Left lung (tissue), 10 donors: ENCODE data around the gene RMI2. TPM values are rescaled to one million over a fixed set of nuclear protein-coding genes. Genes with fewer than 3 reads are reported as not detected.

Experiments used
- ATAC-seq: fragments of 200-7000 bp; cut with Tn5 transposase; one replicate; pipeline ENCODE4 v1.9.1; 2020; ENCODE audit warnings: moderate library complexity
- DNase-seq, 4 donors: peaks; one replicate each; pipeline ENCODE4 v3.0.0-alpha.2; 2013 to 2020
- H3K27ac ChIP-seq, 2 donors: fragments of 200-600 bp; sonication (generic) in 1 of 2; one replicate each; pipeline versions ENCODE4 v1.5.0 to v1.8.0; 2020 to 2021
- H3K27me3 ChIP-seq, 2 donors: fragments of 200-600 bp; sonication (generic) in 1 of 2; one replicate each; pipeline versions ENCODE4 v1.5.0 to v1.8.0; 2020 to 2021
- H3K36me3 ChIP-seq, 2 donors: fragments of 200-600 bp; sonication (generic) in 1 of 2; one replicate each; pipeline versions ENCODE4 v1.5.0 to v1.8.0; 2020 to 2021
- H3K4me1 ChIP-seq, 2 donors: fragments of 200-600 bp; one replicate each; pipeline ENCODE4 v1.8.0; 2021
- H3K4me3 ChIP-seq, 2 donors: fragments of 200-600 bp; sonication (generic) in 1 of 2; one replicate each; pipeline versions ENCODE4 v1.5.0 to v1.8.0; 2020 to 2021; ENCODE audit warnings: mild to moderate bottlenecking in 1 of 2
- H3K9me3 ChIP-seq, 2 donors: fragments of 200-600 bp; sonication (generic) in 1 of 2; one replicate each; pipeline versions ENCODE4 v1.5.0 to v1.8.0; 2020 to 2021
- intact Hi-C, 2 donors: fragments of 100-400 bp; cut with DNase I; formaldehyde crosslinking; loops; one replicate each; pipeline versions ENCODE4 v1.11.2 to v1.14.2; 2022
- polyA plus RNA-seq, 6 donors: library from polyadenylated mRNA; unstranded; fragments of 120-200 nt; gene quantifications; one replicate each; pipeline ENCODE4 v1.2.1, GENCODE V29; 2013; ENCODE audit not compliant: insufficient read length in 6 of 6
- total RNA-seq, 2 donors: library from RNA; stranded (reverse); fragmentation: NEBNext Ultra II Directional; extraction: Animal tissue kit (Norgen Biotek cat#: 25700); gene quantifications; one replicate each; pipeline ENCODE4 v1.2.1, GENCODE V29; 2021
- TF ChIP-seq, protein P1 (sequence below), 2 donors: fragments of 200-600 bp; sonication (generic) in 1 of 2; IDR thresholded peaks; one replicate each; pipeline versions ENCODE4 v1.5.0 to v1.8.0; 2021; ENCODE audit warnings: antibody characterized with exemption in 2 of 2
- donor health status: DM: no; HTN: yes; CAD: no.
- donor health status: DM: no; HTN: no; CAD: no.

The RMI2 gene
- total and polyA plus RNA-seq, 8 donors, result 9.6 to 34.5 (median 25.2) TPM

- intact Hi-C loops, result no loop called here
- H3K9me3 ChIP-seq, result no peaks in the 10 kb centered on the region
- ATAC-seq (no peak), DNase-seq (no peak)
- peaks cover 4 to 60% of the 10 kb centered on the region in 2 donors for H3K4me1 ChIP-seq
- peak overlapping the region in 1 of 2 donors; percentile 38 for H3K27ac ChIP-seq
- H3K36me3 ChIP-seq, result no peaks in the 10 kb centered on the region
- H3K27me3 ChIP-seq, result no peaks in the 10 kb centered on the region
- no peak overlapping the region for H3K4me3 ChIP-seq
- TF ChIP-seq, protein P1, sequence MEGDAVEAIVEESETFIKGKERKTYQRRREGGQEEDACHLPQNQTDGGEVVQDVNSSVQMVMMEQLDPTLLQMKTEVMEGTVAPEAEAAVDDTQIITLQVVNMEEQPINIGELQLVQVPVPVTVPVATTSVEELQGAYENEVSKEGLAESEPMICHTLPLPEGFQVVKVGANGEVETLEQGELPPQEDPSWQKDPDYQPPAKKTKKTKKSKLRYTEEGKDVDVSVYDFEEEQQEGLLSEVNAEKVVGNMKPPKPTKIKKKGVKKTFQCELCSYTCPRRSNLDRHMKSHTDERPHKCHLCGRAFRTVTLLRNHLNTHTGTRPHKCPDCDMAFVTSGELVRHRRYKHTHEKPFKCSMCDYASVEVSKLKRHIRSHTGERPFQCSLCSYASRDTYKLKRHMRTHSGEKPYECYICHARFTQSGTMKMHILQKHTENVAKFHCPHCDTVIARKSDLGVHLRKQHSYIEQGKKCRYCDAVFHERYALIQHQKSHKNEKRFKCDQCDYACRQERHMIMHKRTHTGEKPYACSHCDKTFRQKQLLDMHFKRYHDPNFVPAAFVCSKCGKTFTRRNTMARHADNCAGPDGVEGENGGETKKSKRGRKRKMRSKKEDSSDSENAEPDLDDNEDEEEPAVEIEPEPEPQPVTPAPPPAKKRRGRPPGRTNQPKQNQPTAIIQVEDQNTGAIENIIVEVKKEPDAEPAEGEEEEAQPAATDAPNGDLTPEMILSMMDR (IDR thresholded peaks at IDR 0.05), result no peak
Measured at GRCh38 chr16:11310634-11310977, 34.7 kb upstream of the RMI2 start.

DNA sequence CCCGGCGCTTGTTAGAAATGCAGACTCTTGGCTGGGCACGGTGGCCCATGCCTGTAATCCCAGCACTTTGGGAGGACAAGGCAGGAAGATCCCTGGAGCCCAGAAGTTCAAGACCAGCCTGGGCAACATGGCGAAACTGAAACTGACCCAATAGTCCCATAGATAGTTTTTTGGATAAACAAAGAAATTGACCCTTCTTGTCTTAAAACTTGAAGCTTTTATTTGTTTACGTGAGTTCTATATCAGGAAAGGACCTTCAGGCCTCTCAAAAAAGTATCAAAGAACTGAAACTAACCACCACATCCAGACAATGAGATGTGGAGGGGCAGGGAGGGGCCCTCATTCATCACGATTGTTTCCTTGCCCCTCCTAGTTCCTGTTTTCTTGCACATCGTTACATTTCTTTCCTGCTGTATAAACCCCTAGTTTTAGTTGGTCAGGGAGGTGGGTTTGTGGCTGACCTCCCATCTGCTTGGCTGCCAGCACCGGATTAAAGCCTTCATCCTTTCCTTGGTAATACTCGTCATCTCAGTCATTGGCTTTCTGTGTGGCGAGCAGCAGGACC is 34.2 kb upstream of the RMI2 start:
- no peak for DNase-seq
- intact Hi-C loops, result no loop called here
- H3K36me3 ChIP-seq, result no peaks in the 10 kb centered on the region
- H3K27me3 ChIP-seq, result no peaks in the 10 kb centered on the region
- H3K4me1 ChIP-seq, result peaks cover 4 to 59% of the 10 kb centered on the region in 2 donors
- TF ChIP-seq, protein P1 (IDR thresholded peaks at IDR 0.05), result no peak
- H3K4me3 ChIP-seq, result no peak overlapping the region
- ATAC-seq, result no peak
- H3K27ac ChIP-seq, result peak overlapping the region; percentile 2 to 38
- no peaks in the 10 kb centered on the region for H3K9me3 ChIP-seq

DNA sequence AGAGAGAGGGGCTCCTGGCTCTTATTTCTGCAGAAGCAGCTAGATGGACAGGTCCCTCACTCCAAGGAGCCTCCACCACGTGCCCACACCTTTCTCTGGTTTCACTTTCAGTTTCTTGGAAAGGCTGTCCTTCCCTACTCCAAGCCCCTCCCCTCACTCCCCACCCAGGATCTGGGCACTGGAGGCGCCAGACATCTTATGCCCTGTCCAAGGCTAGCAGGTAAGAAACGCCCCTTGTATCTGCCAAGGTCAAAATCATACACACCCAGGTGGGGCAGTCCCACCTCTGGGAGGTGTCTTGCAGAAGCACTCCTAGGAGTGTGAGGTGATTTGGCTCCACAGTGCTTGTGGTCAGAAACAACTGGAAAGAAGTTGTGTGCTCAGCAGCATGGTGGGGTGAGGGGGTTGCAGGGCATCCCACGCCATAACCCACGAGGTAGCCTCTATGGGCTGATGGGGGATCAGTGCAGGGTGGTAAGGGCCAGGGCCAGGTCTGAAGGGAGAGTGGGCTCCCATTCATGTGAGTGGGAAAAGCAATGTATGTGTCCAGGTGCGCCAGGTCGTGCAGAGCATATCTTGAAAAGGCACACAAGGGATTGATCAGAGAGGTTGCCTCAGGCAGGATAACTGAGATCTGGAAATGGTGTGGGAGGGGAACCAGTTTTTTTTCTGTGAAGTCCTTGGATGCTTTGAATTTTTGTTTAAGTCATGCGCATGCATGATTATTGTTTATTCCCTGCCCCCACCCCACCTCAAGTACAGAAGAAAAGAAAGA is 32.4 kb upstream of the RMI2 start:
- TF ChIP-seq, protein P1 (IDR thresholded peaks at IDR 0.05), result no peak
- Histone ChIP-seq H3K27ac (no peak overlapping the region), H3K4me3 (peak overlapping the region in 1 of 2 donors; percentile 7), H3K27me3 (no peaks in the 10 kb centered on the region), H3K9me3 (no peaks in the 10 kb centered on the region), H3K4me1 (peaks cover 4 to 53% of the 10 kb centered on the region in 2 donors), H3K36me3 (no peaks in the 10 kb centered on the region)
- DNase-seq (peak in 1 of 4 donors; percentile 59), ATAC-seq (peak; percentile 76)
- intact Hi-C loops, result no loop called here

- intact Hi-C loops, result no loop called here
- peaks cover 0 to 45% of the 10 kb centered on the region in 2 donors for H3K4me1 ChIP-seq
- H3K36me3 ChIP-seq, result no peaks in the 10 kb centered on the region
- TF ChIP-seq, protein P1 (IDR thresholded peaks at IDR 0.05), result no peak
- ATAC-seq (no peak), DNase-seq (no peak)
- H3K27ac ChIP-seq, result no peak overlapping the region
- H3K4me3 ChIP-seq, result no peak overlapping the region
- no peaks in the 10 kb centered on the region for H3K9me3 ChIP-seq
- H3K27me3 ChIP-seq, result no peaks in the 10 kb centered on the region
Measured at GRCh38 chr16:11313493-11314308, 31.6 kb upstream of the RMI2 start.
